ENCODE data around the gene TASP1. TPM values are rescaled to one million over a fixed set of nuclear protein-coding genes. Genes with fewer than 3 reads are reported as not detected.

TASP1 gene
- total RNA-seq, 1 experiment from 2014 or later, result 19.0 TPM

DNA sequence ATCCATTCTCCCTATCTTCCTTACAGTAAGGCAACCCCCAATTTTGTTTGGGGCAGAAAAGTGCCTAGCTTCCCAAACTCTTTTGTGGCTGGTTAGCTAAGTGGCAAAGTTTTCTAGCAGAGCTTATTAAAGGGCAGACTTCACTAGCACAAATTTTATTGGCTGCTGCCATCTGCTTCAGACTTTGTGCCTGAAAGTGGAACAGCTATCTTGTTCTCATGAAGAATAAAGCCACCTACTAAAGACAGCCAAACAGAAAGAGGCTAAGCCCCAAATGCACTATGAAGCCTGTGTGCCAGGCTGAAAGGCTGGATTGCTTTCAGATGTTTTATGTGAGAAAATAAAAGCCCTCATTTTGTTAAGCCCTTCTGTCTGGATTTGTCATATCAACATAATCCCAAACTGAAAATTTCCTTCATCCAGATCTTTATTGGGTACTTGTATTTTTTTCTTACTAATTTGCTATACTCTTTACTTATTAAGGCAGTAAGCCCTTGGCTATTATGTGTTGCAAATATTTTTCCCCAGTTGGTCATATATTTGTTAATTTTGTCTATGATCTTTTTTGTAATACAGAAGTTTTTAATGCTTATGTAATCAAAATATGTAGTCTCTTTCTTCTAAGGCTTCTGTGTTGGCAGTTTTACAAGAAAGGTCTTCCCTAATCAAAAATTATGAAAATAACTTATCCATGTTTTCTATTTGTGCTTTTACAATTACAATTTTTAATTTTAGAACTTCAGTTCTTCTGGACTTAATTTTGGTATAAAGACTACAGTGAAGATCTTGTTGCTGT is 191.1 kb downstream of the TASP1 start:
- DNase-seq (ENCODE audit: unreplicated experiment), result no peak
- ChIA-PET POLR2A (interaction anchor here (0.7 kb wide), 1 partner anchor 45 kb away, joined by 3 read pairs; no protein-coding TSS in a partner anchor), CTCF (interaction anchor here (1.1 to 1.6 kb wide), 3 partner anchors 11 to 99 kb away, joined by 3 to 7 read pairs (median 5); no protein-coding TSS in a partner anchor)
- TF ChIP-seq, protein P1, sequence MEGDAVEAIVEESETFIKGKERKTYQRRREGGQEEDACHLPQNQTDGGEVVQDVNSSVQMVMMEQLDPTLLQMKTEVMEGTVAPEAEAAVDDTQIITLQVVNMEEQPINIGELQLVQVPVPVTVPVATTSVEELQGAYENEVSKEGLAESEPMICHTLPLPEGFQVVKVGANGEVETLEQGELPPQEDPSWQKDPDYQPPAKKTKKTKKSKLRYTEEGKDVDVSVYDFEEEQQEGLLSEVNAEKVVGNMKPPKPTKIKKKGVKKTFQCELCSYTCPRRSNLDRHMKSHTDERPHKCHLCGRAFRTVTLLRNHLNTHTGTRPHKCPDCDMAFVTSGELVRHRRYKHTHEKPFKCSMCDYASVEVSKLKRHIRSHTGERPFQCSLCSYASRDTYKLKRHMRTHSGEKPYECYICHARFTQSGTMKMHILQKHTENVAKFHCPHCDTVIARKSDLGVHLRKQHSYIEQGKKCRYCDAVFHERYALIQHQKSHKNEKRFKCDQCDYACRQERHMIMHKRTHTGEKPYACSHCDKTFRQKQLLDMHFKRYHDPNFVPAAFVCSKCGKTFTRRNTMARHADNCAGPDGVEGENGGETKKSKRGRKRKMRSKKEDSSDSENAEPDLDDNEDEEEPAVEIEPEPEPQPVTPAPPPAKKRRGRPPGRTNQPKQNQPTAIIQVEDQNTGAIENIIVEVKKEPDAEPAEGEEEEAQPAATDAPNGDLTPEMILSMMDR (IDR thresholded peaks at IDR 0.05; ENCODE audit: unreplicated experiment), result no peak
- peaks cover under 1% of the 10 kb centered on the region for H3K9me3 Mint-ChIP-seq (ENCODE audit: unreplicated experiment)
- intact Hi-C loops (cut with micrococcal nuclease), result no loop called here
- H3K4me1 Mint-ChIP-seq (ENCODE audit: insufficient read depth, unreplicated experiment), result no peaks in the 10 kb centered on the region
- H3K27me3 Mint-ChIP-seq (ENCODE audit: insufficient read depth, unreplicated experiment), result no peaks in the 10 kb centered on the region
- BruUV-seq (replicated peaks), result no TSS peak
- H3K4me3 Mint-ChIP-seq (ENCODE audit: unreplicated experiment), result no peak overlapping the region
- no peak overlapping the region for H3K27ac Mint-ChIP-seq (ENCODE audit: low read depth, unreplicated experiment)
- H3K36me3 Mint-ChIP-seq (ENCODE audit: insufficient read depth, unreplicated experiment), result peaks cover 3% of the 10 kb centered on the region

GRCh38 chr20:13443690-13444089 is 195.0 kb downstream of the TASP1 start:
- no peak for DNase-seq (ENCODE audit: unreplicated experiment)
- intact Hi-C loops (cut with micrococcal nuclease), result no loop called here
- TF ChIP-seq, protein P1 (IDR thresholded peaks at IDR 0.05; ENCODE audit: unreplicated experiment), result no peak
- POLR2A ChIA-PET, result no interaction called here
- no peak overlapping the region for H3K4me3 Mint-ChIP-seq (ENCODE audit: unreplicated experiment)
- no peaks in the 10 kb centered on the region for H3K4me1 Mint-ChIP-seq (ENCODE audit: insufficient read depth, unreplicated experiment)
- H3K36me3 Mint-ChIP-seq (ENCODE audit: insufficient read depth, unreplicated experiment), result no peaks in the 10 kb centered on the region
- no TSS peak for BruUV-seq (replicated peaks)
- H3K27me3 Mint-ChIP-seq (ENCODE audit: insufficient read depth, unreplicated experiment), result no peaks in the 10 kb centered on the region
- peaks cover 16% of the 10 kb centered on the region for H3K9me3 Mint-ChIP-seq (ENCODE audit: unreplicated experiment)
- CTCF ChIA-PET, result interaction anchor here (1.0 kb wide), 1 partner anchor 16 kb away, joined by 4 read pairs; no protein-coding TSS in a partner anchor
- H3K27ac Mint-ChIP-seq (ENCODE audit: low read depth, unreplicated experiment), result no peak overlapping the region

DNA sequence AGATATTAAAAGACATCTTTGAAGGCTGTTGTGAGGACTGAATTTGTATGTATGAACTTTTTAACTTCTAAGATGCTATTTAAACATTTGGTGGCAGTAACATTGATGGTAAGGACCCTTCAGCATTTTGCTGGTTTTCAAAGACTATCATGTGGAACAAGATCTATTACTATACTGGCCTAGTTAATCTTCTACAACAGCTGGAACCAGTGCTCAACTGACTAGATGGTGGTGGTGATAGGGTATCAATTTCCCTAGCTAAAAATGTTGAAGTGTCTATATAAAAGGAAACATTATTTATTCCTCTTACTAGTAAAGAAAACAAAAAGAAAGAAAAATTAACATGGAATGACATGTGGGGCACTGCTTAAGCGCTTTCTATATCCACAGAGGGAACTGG is 195.7 kb downstream of the TASP1 start:
- no peak for DNase-seq (ENCODE audit: unreplicated experiment)
- Mint-ChIP-seq H3K9me3 (ENCODE audit: unreplicated experiment) (peaks cover 16% of the 10 kb centered on the region), H3K36me3 (ENCODE audit: insufficient read depth, unreplicated experiment) (no peaks in the 10 kb centered on the region), H3K4me1 (ENCODE audit: insufficient read depth, unreplicated experiment) (no peaks in the 10 kb centered on the region), H3K4me3 (ENCODE audit: unreplicated experiment) (no peak overlapping the region), H3K27me3 (ENCODE audit: insufficient read depth, unreplicated experiment) (no peaks in the 10 kb centered on the region), H3K27ac (ENCODE audit: low read depth, unreplicated experiment) (no peak overlapping the region)
- intact Hi-C loops (cut with micrococcal nuclease), result no loop called here
- POLR2A ChIA-PET, result no interaction called here
- BruUV-seq (replicated peaks), result no TSS peak
- TF ChIP-seq, protein P1 (IDR thresholded peaks at IDR 0.05; ENCODE audit: unreplicated experiment), result no peak
- CTCF ChIA-PET, result interaction anchor here (0.6 to 1.0 kb wide), 3 partner anchors 17 to 123 kb away, joined by 3 to 4 read pairs (median 4); no protein-coding TSS in a partner anchor

GRCh38 chr20:13441388-13441787 is 197.3 kb downstream of the TASP1 start:
- Mint-ChIP-seq H3K36me3 (ENCODE audit: insufficient read depth, unreplicated experiment) (no peaks in the 10 kb centered on the region), H3K27me3 (ENCODE audit: insufficient read depth, unreplicated experiment) (no peaks in the 10 kb centered on the region), H3K27ac (ENCODE audit: low read depth, unreplicated experiment) (no peak overlapping the region), H3K4me1 (ENCODE audit: insufficient read depth, unreplicated experiment) (no peaks in the 10 kb centered on the region), H3K9me3 (ENCODE audit: unreplicated experiment) (peaks cover 16% of the 10 kb centered on the region), H3K4me3 (ENCODE audit: unreplicated experiment) (no peak overlapping the region)
- ChIA-PET CTCF (interaction anchor here (0.5 to 2.6 kb wide), 9 partner anchors 11 to 1809 kb away, joined by 3 to 17 read pairs (median 4); no protein-coding TSS in a partner anchor), POLR2A (interaction anchor here (1.0 kb wide), 1 partner anchor 10 kb away, joined by 3 read pairs; no protein-coding TSS in a partner anchor)
- TF ChIP-seq, protein P1 (IDR thresholded peaks at IDR 0.05; ENCODE audit: unreplicated experiment), result no peak
- no peak for DNase-seq (ENCODE audit: unreplicated experiment)
- BruUV-seq (replicated peaks), result no TSS peak
- intact Hi-C loops (cut with micrococcal nuclease), result no loop called here
